ENCODE data around the gene KCNQ2. TPM values are rescaled to one million over a fixed set of nuclear protein-coding genes. Genes with fewer than 3 reads are reported as not detected.

The KCNQ2 gene
- total and polyA plus RNA-seq, 10 of the 15 experiments (the other 5 are each of a cell fraction or from before 2014, with no cell fraction given), result 0.06 to 0.49 (median 0.26) TPM; not detected in 7

GRCh38 chr20:63370618-63371187 is 101.8 kb downstream of the KCNQ2 start:
- no peaks in the 10 kb centered on the region for H3K79me2 ChIP-seq (ENCODE audit: control insufficient read depth, insufficient read depth, low read length)
- no peak for DNase-seq (ENCODE audit: low read depth, low spot score)
- H3K27ac ChIP-seq (ENCODE audit: control insufficient read depth, insufficient read depth), result no peak overlapping the region
- in situ Hi-C loops (cut with MboI) (no loop called here), intact Hi-C loops (cut with micrococcal nuclease; ENCODE audit: unreplicated experiment) (no loop called here)
- no peak overlapping the region for H3K4me3 ChIP-seq
- TF ChIP-seq TARDBP (IDR thresholded peaks at IDR 0.05; ENCODE audit: borderline replicate concordance) (no peak), MEF2A (IDR thresholded peaks at IDR 0.05; ENCODE audit: insufficient read depth, low read depth, low read length) (no peak), BHLHE40 (IDR thresholded peaks at IDR 0.05; ENCODE audit: borderline replicate concordance in 1 of 2, low read depth in 2 of 2, low read length in 1 of 2) (no peak), NR2C1 (IDR thresholded peaks at IDR 0.05) (no peak), E2F4 (IDR thresholded peaks at IDR 0.05; ENCODE audit: low read depth, low read length) (no peak), MTA3 (IDR thresholded peaks at IDR 0.05; ENCODE audit: borderline replicate concordance, low read length) (no peak), ZNF592 (IDR thresholded peaks at IDR 0.05) (no peak), HCFC1 (IDR thresholded peaks at IDR 0.05; ENCODE audit: low read length) (no peak), DPF2 (IDR thresholded peaks at IDR 0.05) (no peak), POLR2AphosphoS5 (IDR thresholded peaks at IDR 0.05; ENCODE audit: low read length) (no peak), PRDM15 (CRISPR knock-in tag; IDR thresholded peaks at IDR 0.05) (no peak), CREM (IDR thresholded peaks at IDR 0.05; ENCODE audit: low read depth) (no peak), KLF5 (IDR thresholded peaks at IDR 0.05; ENCODE audit: partially characterized antibody) (no peak)
- H3K9ac ChIP-seq (ENCODE audit: control insufficient read depth, insufficient read depth, low read length), result no peak overlapping the region
- H3K4me2 ChIP-seq (ENCODE audit: control insufficient read depth, insufficient read depth), result no peak overlapping the region
- H3K27me3 ChIP-seq (replicated peaks in 1 of 2; ENCODE audit: control insufficient read depth in 2 of 2, insufficient read depth in 2 of 2, low read length in 1 of 2), result no peaks in the 10 kb centered on the region; a peak in 1 of 4 replicates
- ChIA-PET RAD21 (ENCODE audit: unreplicated experiment) (no interaction called here), POLR2A (no interaction called here), CTCF (interaction anchor here (1.2 kb wide), 1 partner anchor 11 kb away, joined by 5 read pairs; no protein-coding TSS in a partner anchor), SMC1A (ENCODE audit: uncharacterized antibody, unreplicated experiment) (no interaction called here)
- WGBS (ENCODE audit: insufficient coverage, insufficient replicate concordance, low lambda C conversion rate, missing lambda C conversion rate), result 44% methylated on average over 21 of the region's 21 CpGs
- no TSS peak for BruUV-seq (replicated peaks)
- no peaks in the 10 kb centered on the region for H3K4me1 ChIP-seq (ENCODE audit: control insufficient read depth, insufficient read depth, low read length)
- ATAC-seq, result no peak
- no peak overlapping the region for H2AFZ ChIP-seq (ENCODE audit: control insufficient read depth, low read depth, low read length)
- no peaks in the 10 kb centered on the region for H3K36me3 ChIP-seq (ENCODE audit: control insufficient read depth in 2 of 2, insufficient read depth in 2 of 2, low read length in 1 of 2)
- no peaks in the 10 kb centered on the region for H3K9me3 ChIP-seq (replicated peaks; ENCODE audit: control insufficient read depth, insufficient read depth, low read length)
- no peaks in the 10 kb centered on the region for H4K20me1 ChIP-seq (ENCODE audit: control insufficient read depth, insufficient read depth)
- FAIRE-seq, result no peak
